GM18508 (cell line): ENCODE results near the gene ZNF629.

Source experiments
- ATAC-seq: cut with Tn5 transposase; IDR thresholded peaks from one replicate; pipeline ENCODE4 v1.9.1; 2021; ENCODE audit warnings: moderate number of reproducible peaks; ENCODE audit not compliant: insufficient read depth, unreplicated experiment

Gene ZNF629

GRCh38 chr16:30786115-30786935 lies 680 bp downstream of the ZNF629 start:
- no peak for ATAC-seq

- ATAC-seq, result no peak
Measured at GRCh38 chr16:30785126-30786106, 1.6 kb downstream of the ZNF629 start.

- ATAC-seq, result no peak
Measured at GRCh38 chr16:30784215-30784614, 2.8 kb downstream of the ZNF629 start.

- no peak for ATAC-seq
Measured at GRCh38 chr16:30783280-30784109, 3.5 kb downstream of the ZNF629 start.

- no peak for ATAC-seq
Measured at GRCh38 chr16:30782486-30783279, 4.3 kb downstream of the ZNF629 start.

- no peak for ATAC-seq
Measured at GRCh38 chr16:30780549-30780948, 6.5 kb downstream of the ZNF629 start.

GRCh38 chr16:30780021-30780420 lies 7.0 kb downstream of the ZNF629 start:
- no peak for ATAC-seq

GRCh38 chr16:30779596-30779995 lies 7.4 kb downstream of the ZNF629 start:
- ATAC-seq, result no peak

- no peak for ATAC-seq
Measured at GRCh38 chr16:30778549-30779244, 8.3 kb downstream of the ZNF629 start.

GRCh38 chr16:30777591-30778297 lies 9.3 kb downstream of the ZNF629 start:
- no peak for ATAC-seq

GRCh38 chr16:30775392-30776188 lies 11.4 kb downstream of the ZNF629 start:
- ATAC-seq, result peak; percentile 46

- no peak for ATAC-seq
Measured at GRCh38 chr16:30775131-30775391, 11.9 kb downstream of the ZNF629 start.

GRCh38 chr16:30774367-30775130 lies 12.5 kb downstream of the ZNF629 start:
- no peak for ATAC-seq

- ATAC-seq, result no peak
Measured at GRCh38 chr16:30773826-30774225, 13.2 kb downstream of the ZNF629 start.

GRCh38 chr16:30771726-30772125 lies 15.3 kb downstream of the ZNF629 start:
- no peak for ATAC-seq

GRCh38 chr16:30769379-30770089 lies 17.5 kb downstream of the ZNF629 start:
- no peak for ATAC-seq
